Measurements from ENCODE around the gene AXIN2.

DNA sequence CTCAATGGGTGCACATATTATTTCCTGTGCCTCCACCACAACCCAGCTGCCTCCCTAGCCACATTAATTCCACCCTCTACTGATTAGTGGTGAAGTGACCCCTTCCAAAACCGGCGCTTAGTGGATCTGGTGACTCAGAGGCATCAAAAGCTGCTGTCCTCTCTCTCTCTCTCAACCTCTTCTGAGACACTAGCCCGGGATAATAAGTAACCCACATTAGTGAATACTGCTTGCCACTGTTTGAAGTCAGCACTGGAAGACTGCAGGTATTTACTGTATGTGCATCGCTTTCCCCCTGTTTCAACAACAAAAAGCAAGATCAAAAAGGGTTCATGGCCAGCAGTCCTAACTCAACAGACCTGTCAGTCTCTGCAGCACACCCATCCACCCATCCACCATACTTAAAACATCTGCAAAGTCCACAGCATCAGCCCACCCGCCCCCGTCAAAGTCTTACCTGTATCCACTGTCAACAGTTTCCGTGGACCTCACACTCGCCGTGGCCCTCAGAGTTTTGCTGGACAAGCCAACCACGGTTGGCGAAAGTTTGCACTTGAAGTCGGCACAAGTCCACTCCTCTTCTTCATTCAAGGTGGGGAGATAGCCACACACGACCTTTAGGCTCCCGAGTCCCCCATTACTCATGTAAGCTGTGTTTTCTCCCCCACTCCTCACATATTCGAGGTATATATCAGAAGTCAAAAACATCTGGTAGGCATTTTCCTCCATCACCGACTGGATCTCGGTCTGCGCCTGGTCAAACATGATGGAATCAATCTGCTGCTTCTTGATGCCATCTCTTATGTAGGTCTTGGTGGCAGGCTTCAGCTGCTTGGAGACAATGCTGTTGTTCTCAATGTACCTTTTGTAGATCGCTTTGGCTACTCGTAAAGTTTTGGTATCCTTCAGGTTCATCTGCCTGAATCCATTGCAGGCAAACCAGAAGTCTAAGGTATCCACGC lies 3.8 kb downstream of the AXIN2 start:
- TF ChIP-seq, protein P1, sequence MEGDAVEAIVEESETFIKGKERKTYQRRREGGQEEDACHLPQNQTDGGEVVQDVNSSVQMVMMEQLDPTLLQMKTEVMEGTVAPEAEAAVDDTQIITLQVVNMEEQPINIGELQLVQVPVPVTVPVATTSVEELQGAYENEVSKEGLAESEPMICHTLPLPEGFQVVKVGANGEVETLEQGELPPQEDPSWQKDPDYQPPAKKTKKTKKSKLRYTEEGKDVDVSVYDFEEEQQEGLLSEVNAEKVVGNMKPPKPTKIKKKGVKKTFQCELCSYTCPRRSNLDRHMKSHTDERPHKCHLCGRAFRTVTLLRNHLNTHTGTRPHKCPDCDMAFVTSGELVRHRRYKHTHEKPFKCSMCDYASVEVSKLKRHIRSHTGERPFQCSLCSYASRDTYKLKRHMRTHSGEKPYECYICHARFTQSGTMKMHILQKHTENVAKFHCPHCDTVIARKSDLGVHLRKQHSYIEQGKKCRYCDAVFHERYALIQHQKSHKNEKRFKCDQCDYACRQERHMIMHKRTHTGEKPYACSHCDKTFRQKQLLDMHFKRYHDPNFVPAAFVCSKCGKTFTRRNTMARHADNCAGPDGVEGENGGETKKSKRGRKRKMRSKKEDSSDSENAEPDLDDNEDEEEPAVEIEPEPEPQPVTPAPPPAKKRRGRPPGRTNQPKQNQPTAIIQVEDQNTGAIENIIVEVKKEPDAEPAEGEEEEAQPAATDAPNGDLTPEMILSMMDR (IDR thresholded peaks at IDR 0.05): no peak
- TF ChIP-seq POLR2A (IDR thresholded peaks at IDR 0.05): no peak
